GM12878 (cell line): ENCODE measurements around the gene ARFRP1. TPM values are rescaled to one million over a fixed set of nuclear protein-coding genes. Genes with fewer than 3 reads are reported as not detected.

Experiments used
- ATAC-seq: fragments of 200-7000 bp; cut with Tn5 transposase; 3 replicates; pipeline ENCODE4 v1.9.1; 2020; ENCODE audit warnings: mild to moderate bottlenecking, moderate library complexity
- BruUV-seq: library from RNA; stranded (reverse); fragments of 400-500 nt; replicated peaks from 2 replicates; lab custom pipeline; 2021; lab: Mats Ljungman, UMichigan
- CTCF ChIA-PET: fragments of 300-600 bp; sonication (Branson Sonifier 250); formaldehyde crosslinking; extraction: SDS; loops from one replicate; lab custom pipeline; 2021; ENCODE audit warnings: inconsistent platforms; lab: Yijun Ruan, JAX
- POLR2A ChIA-PET: fragments of 350-600 bp; formaldehyde crosslinking; extraction: SDS; loops from one replicate; lab custom pipeline; 2021; ENCODE audit warnings: inconsistent platforms; lab: Charles Lee
- RAD21 ChIA-PET: fragments of 300-600 bp; sonication (Branson Sonifier 250); formaldehyde crosslinking; loops from one replicate; lab custom pipeline; 2023; ENCODE audit warnings: antibody characterized with exemption; ENCODE audit not compliant: unreplicated experiment; lab: Charles Lee
- SMC1A ChIA-PET: fragments of 300-600 bp; sonication (Branson Sonifier 250); formaldehyde crosslinking; loops from one replicate; lab custom pipeline; 2023; ENCODE audit not compliant: unreplicated experiment, uncharacterized antibody; lab: Charles Lee
- DNase-seq: peaks from one replicate; pipeline ENCODE4 v3.0.0-alpha.2; 2011; ENCODE audit warnings: low read depth, low spot score
- FAIRE-seq: peaks from 3 replicates; lab custom pipeline; 2011; peaks lifted over from hg19 to GRCh38; lab: Jason Lieb, UNC
- H2AFZ ChIP-seq: 2 replicates; pipeline ENCODE4 v1.6.0; 2011; ENCODE audit warnings: low read depth, low read length, control low read depth; ENCODE audit not compliant: control insufficient read depth
- H3K27ac ChIP-seq: 2 replicates; pipeline ENCODE4 v1.5.1; 2011; ENCODE audit warnings: control low read depth; ENCODE audit not compliant: control insufficient read depth, insufficient read depth
- H3K27me3 ChIP-seq, 2 experiments: replicated peaks in 1 of 2; 2 replicates each; pipeline versions ENCODE4 v1.6.0 to v1.6.1; 2011; ENCODE audit warnings: low read length in 1 of 2; ENCODE audit not compliant: control insufficient read depth in 2 of 2, insufficient read depth in 2 of 2
- H3K36me3 ChIP-seq, 2 experiments: 2 replicates each; pipeline ENCODE4 v1.5.1; 2011; ENCODE audit warnings: low read length in 1 of 2; ENCODE audit not compliant: control insufficient read depth in 2 of 2, insufficient read depth in 2 of 2
- H3K4me1 ChIP-seq: 2 replicates; pipeline ENCODE4 v1.6.1; 2011; ENCODE audit warnings: mild to moderate bottlenecking, low read length, moderate library complexity, mixed read lengths; ENCODE audit not compliant: control insufficient read depth, insufficient read depth
- H3K4me2 ChIP-seq: 2 replicates; pipeline ENCODE4 v1.6.0; 2011; ENCODE audit warnings: control low read depth; ENCODE audit not compliant: control insufficient read depth, insufficient read depth
- H3K4me3 ChIP-seq: fragments of 200-600 bp; sonication (generic); 2 replicates; pipeline ENCODE4 v1.5.1; 2016
- H3K79me2 ChIP-seq: 2 replicates; pipeline ENCODE4 v1.6.0; 2011; ENCODE audit warnings: low read length; ENCODE audit not compliant: control insufficient read depth, insufficient read depth
- H3K9ac ChIP-seq: 2 replicates; pipeline ENCODE4 v1.8.0; 2011; ENCODE audit warnings: low read length, control low read depth, mixed read lengths; ENCODE audit not compliant: control insufficient read depth, insufficient read depth
- H3K9me3 ChIP-seq: replicated peaks from 3 replicates; pipeline ENCODE4 v1.5.1; 2011; ENCODE audit warnings: mild to moderate bottlenecking, low read length; ENCODE audit not compliant: control insufficient read depth, insufficient read depth
- H4K20me1 ChIP-seq: 2 replicates; pipeline ENCODE4 v1.6.0; 2011; ENCODE audit not compliant: control insufficient read depth, insufficient read depth
- FOXK2 ChIP-seq: fragments of 450-650 bp; IDR thresholded peaks from 2 replicates; pipeline ENCODE4 v1.6.1; 2017; ENCODE audit warnings: mild to moderate bottlenecking, moderate library complexity
- GABPA ChIP-seq: IDR thresholded peaks from 2 replicates; pipeline ENCODE4 v1.6.1; 2014; ENCODE audit warnings: antibody characterized with exemption, low read depth, mild to moderate bottlenecking, inconsistent platforms
- GATAD2B ChIP-seq: fragments of 450-650 bp; conservative IDR thresholded peaks from 2 replicates; pipeline ENCODE4 v1.6.1; 2017; ENCODE audit warnings: low read depth, mild to moderate bottlenecking, moderate library complexity
- HCFC1 ChIP-seq: fragments of 150-350 bp; IDR thresholded peaks from 2 replicates; pipeline ENCODE4 v1.6.1; 2014; ENCODE audit warnings: low read length
- IKZF1 ChIP-seq: fragments of 450-650 bp; conservative IDR thresholded peaks from 2 replicates; pipeline ENCODE4 v1.6.1; 2017; ENCODE audit warnings: antibody characterized with exemption, mild to moderate bottlenecking
- MEF2A ChIP-seq: IDR thresholded peaks from 2 replicates; pipeline ENCODE4 v1.6.1; 2011; ENCODE audit warnings: low read depth, mild to moderate bottlenecking, low read length, moderate library complexity; ENCODE audit not compliant: insufficient read depth
- NFYA ChIP-seq: IDR thresholded peaks from 2 replicates; pipeline ENCODE4 v1.6.1; 2011; ENCODE audit warnings: low read depth, mild to moderate bottlenecking, low read length, improper control_type of control experiment, borderline replicate concordance
- PAX8 ChIP-seq: fragments of 450-650 bp; IDR thresholded peaks from 2 replicates; pipeline ENCODE4 v1.6.1; 2017; ENCODE audit warnings: mild to moderate bottlenecking, moderate library complexity
- SMAD5 ChIP-seq: IDR thresholded peaks from 2 replicates; pipeline ENCODE4 v1.6.1; 2016; ENCODE audit warnings: antibody characterized with exemption, low read depth
- SMARCA5 ChIP-seq: fragments of 450-650 bp; IDR thresholded peaks from 2 replicates; pipeline ENCODE4 v1.6.1; 2017; ENCODE audit warnings: mild to moderate bottlenecking
- SP1 ChIP-seq: IDR thresholded peaks from one replicate; pipeline ENCODE4 v1.6.1; 2011; ENCODE audit warnings: low read depth, low read length
- SREBF2 ChIP-seq: IDR thresholded peaks from 2 replicates; pipeline ENCODE4 v1.6.1; 2012; ENCODE audit warnings: mild to moderate bottlenecking, low read length
- ZNF207 ChIP-seq: fragments of 450-650 bp; IDR thresholded peaks from 2 replicates; pipeline ENCODE4 v1.6.1; 2014; ENCODE audit warnings: antibody characterized with exemption, mild to moderate bottlenecking, borderline replicate concordance
- WGBS: methylation state at CpG from one replicate; pipeline ENCODE4 v1.1.6; 2016; ENCODE audit warnings: low lambda C conversion rate; ENCODE audit not compliant: insufficient replicate concordance, insufficient coverage; ENCODE audit errors: missing lambda C conversion rate; 5-methylcytosine and 5-hydroxymethylcytosine counted together
- in situ Hi-C: fragments of 300-500 bp; cut with MboI; formaldehyde crosslinking; loops from 9 replicates; pipeline ENCODE4 v1.14.3; 2018; ENCODE audit warnings: mixed read lengths
- intact Hi-C: fragments of 100-400 bp; cut with micrococcal nuclease; formaldehyde crosslinking; loops from one replicate; pipeline ENCODE4 v1.14.2; 2022; ENCODE audit not compliant: unreplicated experiment
- polyA plus RNA-seq, 11 experiments: library from polyadenylated mRNA; depleted of rRNA in 4 of 11; unstranded in 6 of 11; stranded (reverse) in 5 of 11; fragments of >200 nt; fragmentation: Nextera tagmentation in 4 of 11; fragmentation: Illumina TruSeq in 1 of 11; extraction: Ambion mirVana in 4 of 11; extraction: Trizol in 1 of 11; gene quantifications; 1 replicate in 1 of 11; 2 replicates in 10 of 11; pipeline versions ENCODE4 v1.2.1 to v1.2.3, GENCODE V29; 2011 to 2016; ENCODE audit warnings: inconsistent platforms in 2 of 11, missing spikeins in 2 of 11, low read depth in 1 of 11
- total RNA-seq, 4 experiments: library from RNA; depleted of rRNA in 3 of 4; stranded (reverse); fragments of >200 nt in 3 of 4; fragmentation: Illumina TruSeq in 1 of 4; extraction: Trizol in 1 of 4; gene quantifications; 2 replicates each; pipeline versions ENCODE4 v1.2.1 to v1.2.3, GENCODE V29; 2013 to 2021
- TF ChIP-seq, protein P1 (sequence below): fragments of 450-650 bp; IDR thresholded peaks from 2 replicates; pipeline ENCODE4 v1.6.1; 2016; ENCODE audit warnings: mild to moderate bottlenecking, moderate library complexity, borderline replicate concordance
- TF ChIP-seq, protein P2 (sequence below): IDR thresholded peaks from 2 replicates; pipeline ENCODE4 v1.6.1; 2011; ENCODE audit warnings: mild to moderate bottlenecking, low read depth, low read length, moderate library complexity; ENCODE audit not compliant: insufficient replicate concordance

ARFRP1 gene
- total and polyA plus RNA-seq, 10 of the 15 experiments (the other 5 are each of a cell fraction or from before 2014, with no cell fraction given): 0.37 to 71.7 (median 34.6) TPM

- ChIA-PET POLR2A (interaction anchor here (0.8 kb wide), 1 partner anchor 13 kb away, joined by 3 read pairs; the partner anchor contains the start of gene LIME1), CTCF (interaction anchor here (0.6 to 1.3 kb wide), 2 partner anchors 114 to 180 kb away, joined by 3 to 5 read pairs; no protein-coding TSS in a partner anchor), RAD21 (no interaction called here), SMC1A (no interaction called here)
- Histone ChIP-seq H3K36me3 (no peaks in the 10 kb centered on the region), H4K20me1 (no peaks in the 10 kb centered on the region), H2AFZ (no peak overlapping the region), H3K9ac (no peak overlapping the region), H3K27me3 (no peaks in the 10 kb centered on the region), H3K79me2 (no peaks in the 10 kb centered on the region), H3K9me3 (no peaks in the 10 kb centered on the region), H3K4me2 (no peak overlapping the region), H3K4me1 (no peaks in the 10 kb centered on the region), H3K4me3 (no peak overlapping the region), H3K27ac (no peak overlapping the region)
- no TSS peak for BruUV-seq
- intact Hi-C loops: no loop called here
- in situ Hi-C loops: no loop called here
- WGBS: 65% methylated on average over 16 of the region's 16 CpGs
- TF ChIP-seq FOXK2 (no peak), ZNF207 (no peak), SMAD5 (no peak), MEF2A (no peak), SREBF2 (no peak), GATAD2B (no peak), SMARCA5 (no peak), PAX8 (no peak), GABPA (no peak), NFYA (no peak), IKZF1 (no peak), SP1 (no peak), HCFC1 (no peak)
- TF ChIP-seq, protein P1, sequence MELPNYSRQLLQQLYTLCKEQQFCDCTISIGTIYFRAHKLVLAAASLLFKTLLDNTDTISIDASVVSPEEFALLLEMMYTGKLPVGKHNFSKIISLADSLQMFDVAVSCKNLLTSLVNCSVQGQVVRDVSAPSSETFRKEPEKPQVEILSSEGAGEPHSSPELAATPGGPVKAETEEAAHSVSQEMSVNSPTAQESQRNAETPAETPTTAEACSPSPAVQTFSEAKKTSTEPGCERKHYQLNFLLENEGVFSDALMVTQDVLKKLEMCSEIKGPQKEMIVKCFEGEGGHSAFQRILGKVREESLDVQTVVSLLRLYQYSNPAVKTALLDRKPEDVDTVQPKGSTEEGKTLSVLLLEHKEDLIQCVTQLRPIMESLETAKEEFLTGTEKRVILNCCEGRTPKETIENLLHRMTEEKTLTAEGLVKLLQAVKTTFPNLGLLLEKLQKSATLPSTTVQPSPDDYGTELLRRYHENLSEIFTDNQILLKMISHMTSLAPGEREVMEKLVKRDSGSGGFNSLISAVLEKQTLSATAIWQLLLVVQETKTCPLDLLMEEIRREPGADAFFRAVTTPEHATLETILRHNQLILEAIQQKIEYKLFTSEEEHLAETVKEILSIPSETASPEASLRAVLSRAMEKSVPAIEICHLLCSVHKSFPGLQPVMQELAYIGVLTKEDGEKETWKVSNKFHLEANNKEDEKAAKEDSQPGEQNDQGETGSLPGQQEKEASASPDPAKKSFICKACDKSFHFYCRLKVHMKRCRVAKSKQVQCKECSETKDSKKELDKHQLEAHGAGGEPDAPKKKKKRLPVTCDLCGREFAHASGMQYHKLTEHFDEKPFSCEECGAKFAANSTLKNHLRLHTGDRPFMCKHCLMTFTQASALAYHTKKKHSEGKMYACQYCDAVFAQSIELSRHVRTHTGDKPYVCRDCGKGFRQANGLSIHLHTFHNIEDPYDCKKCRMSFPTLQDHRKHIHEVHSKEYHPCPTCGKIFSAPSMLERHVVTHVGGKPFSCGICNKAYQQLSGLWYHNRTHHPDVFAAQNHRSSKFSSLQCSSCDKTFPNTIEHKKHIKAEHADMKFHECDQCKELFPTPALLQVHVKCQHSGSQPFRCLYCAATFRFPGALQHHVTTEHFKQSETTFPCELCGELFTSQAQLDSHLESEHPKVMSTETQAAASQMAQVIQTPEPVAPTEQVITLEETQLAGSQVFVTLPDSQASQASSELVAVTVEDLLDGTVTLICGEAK: no peak
- TF ChIP-seq, protein P2, sequence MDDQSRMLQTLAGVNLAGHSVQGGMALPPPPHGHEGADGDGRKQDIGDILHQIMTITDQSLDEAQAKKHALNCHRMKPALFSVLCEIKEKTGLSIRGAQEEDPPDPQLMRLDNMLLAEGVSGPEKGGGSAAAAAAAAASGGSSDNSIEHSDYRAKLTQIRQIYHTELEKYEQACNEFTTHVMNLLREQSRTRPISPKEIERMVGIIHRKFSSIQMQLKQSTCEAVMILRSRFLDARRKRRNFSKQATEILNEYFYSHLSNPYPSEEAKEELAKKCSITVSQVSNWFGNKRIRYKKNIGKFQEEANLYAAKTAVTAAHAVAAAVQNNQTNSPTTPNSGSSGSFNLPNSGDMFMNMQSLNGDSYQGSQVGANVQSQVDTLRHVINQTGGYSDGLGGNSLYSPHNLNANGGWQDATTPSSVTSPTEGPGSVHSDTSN: no peak
- ATAC-seq: no peak
- DNase-seq: no peak
- no peak for FAIRE-seq
Measured at GRCh38 chr20:63749597-63750508, 42.1 kb upstream of the ARFRP1 start.
